ENCODE data around the gene COX5B.
"Not testable (repeated sequence)": the region's sequence is repeated elsewhere in the genome, so short reads cannot be mapped to it uniquely, and the experiment has no call there.

COX5B gene, protein sequence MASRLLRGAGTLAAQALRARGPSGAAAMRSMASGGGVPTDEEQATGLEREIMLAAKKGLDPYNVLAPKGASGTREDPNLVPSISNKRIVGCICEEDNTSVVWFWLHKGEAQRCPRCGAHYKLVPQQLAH

DNA sequence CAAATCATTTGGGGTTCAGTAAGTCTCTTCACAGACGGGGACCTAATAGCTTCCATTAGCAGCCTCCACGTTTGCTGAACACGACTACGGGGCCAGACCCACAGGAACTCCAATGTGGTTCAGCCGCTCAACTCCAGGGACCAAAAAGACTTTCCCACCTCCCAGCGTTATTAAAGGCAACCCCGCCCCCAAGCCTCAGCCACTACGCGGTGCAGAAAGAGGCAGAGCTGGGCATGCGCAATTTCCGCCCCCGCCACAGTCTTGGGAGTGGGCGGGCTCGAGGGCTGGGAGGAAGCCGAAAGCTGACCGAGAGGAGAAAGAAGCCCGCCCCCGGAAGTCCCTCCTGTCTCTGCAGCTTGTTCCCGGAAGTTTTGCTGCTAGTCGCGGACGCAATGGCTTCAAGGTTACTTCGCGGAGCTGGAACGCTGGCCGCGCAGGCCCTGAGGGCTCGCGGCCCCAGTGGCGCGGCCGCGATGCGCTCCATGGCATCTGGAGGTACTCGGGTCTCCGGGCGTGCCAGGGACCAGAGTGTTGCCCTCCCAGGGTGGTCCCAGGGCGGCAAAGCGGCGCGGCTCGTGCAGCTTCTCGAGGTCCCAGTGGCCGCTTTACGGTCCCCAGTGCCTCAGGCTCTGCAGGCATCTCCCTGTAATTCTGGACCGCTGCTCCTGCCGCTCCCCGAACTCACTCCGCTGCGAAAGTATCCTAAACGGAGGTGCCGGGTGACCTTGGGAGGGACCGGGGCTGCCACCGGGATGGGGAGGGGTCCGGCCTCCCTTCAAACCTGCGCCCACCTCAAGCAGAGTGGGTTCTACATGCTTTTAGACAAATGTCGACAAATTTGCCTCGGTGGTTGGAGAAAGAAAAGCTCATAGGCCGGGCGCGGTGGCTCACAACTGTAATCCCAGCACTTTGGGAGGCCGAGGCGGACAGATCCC, at the start of gene COX5B:
TSS of gene COX5B (plus strand) at position 368 of the 935 bp plus-strand sequence. CDS start at position 393, 25 bp downstream.
- peak; percentile 99 for DNase-seq

DNA sequence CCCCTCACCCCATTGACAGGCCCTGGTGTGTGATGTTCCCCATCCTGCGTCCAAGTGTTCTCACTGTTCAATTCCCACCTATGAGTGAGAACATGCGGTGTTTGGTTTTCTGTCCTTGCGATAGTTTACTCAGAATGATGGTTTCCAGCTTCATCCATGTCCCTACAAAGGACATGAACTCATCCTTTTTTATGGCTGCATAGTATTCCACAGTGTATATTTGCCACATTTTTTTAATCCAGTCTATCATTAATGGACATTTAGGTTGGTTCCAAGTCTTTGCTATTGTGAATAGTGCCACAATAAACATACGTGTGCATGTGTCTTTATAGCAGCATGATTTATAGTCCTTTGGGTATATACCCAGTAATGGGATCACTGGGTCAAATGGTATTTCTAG, 49.7 kb upstream of the COX5B start:
- not testable (repeated sequence) for DNase-seq

DNA sequence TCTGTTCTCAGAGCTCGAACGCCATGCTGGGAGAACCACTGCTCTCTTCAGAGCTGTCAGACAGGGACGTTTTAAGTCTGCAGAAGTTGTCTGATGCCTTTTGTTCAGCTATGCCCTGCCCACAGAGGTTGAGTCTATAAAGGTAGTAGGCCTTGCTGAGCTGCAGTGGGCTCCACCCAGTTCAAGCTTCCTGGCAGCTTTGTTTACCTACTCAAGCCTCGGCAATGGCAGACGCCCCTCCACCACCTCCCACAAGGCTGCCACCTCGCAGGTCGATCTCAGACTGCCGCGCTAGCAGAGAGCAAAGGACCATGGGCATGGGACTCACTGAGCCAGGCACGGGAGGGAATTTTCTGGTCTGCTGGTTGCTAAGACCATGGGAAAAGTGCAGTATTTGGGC, 44.3 kb upstream of the COX5B start:
- not testable (repeated sequence) for DNase-seq

DNA sequence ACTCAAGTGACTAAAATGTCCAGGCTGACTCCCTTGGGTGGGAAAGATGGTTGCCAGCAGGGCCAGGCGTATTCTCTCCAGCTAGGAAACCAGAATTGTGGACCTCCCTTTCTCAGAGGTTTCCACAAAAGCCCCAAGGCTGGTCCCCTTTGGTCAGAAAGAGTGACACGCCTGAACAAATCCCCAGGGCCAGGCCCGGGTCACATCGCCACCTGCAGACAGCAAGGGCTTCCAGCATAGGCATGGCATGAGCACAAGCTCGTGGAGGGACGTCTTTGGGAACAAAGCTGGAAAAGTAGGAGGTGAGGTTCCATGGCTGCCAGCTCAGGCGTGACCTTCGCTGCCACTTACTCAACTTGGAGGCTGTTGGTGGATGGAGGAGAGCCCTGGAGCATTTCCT, 40.8 kb upstream of the COX5B start:
- not testable (repeated sequence) for DNase-seq

DNA sequence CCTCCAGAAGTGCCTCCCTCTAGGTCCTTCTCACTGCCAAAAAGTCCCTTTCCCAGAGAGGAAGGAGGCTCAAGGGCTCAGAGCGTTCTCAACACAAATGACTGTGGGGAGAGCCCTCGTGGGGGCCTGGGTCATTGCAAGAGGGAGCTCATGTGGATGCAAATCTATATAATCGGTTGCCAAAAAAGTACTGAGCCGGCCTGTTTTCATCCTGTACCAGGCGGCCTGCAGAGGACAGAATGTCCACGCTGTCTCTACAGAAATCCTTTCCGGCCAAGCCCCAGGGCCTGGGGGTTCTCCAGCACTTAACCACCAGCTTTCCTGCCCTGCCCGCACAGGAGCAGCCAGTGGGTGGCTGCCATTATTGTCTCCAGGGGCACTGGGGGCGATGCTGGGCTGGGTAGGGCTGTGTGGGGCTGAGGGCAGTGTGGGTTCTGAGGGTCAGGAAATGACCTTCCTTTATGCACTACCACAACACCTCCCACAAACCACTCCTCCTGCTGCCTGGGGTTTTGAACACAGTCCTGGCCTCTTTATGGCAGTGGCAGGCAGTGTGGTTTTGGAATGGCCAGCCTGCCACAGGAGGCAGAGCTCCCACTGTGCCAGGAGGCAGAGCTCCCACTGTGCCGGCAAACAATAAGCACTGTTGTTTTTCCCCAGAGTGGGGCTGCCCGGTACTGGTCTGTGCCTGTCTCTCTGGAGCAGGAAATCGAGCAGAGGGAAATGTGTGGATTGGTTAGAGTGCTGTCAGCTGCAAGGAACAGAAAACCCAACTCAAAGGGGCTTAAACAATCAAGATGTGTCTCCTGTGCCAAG, 40.1 kb upstream of the COX5B start:
- not testable (repeated sequence) for DNase-seq

DNA sequence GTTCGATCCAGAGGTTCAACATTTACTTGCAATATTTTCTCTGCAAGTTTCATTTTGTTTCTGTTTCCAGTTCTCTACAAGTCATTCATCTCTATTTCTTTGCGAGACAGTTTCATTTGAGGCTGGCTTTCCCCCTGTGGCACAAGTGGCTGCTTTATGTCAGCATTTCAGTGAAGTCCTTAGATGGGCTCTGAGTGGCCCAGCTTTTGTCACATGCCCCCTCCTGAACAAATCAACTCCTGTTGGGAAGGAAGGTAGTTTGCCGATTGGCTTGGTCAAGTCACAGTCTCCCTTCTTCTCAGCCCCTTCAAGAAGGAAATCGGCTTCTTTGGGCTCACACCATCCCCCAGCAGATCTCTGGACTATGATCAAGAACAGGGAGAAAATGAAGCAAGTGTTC, 37.1 kb upstream of the COX5B start:
- DNase-seq, result not testable (repeated sequence)

DNA sequence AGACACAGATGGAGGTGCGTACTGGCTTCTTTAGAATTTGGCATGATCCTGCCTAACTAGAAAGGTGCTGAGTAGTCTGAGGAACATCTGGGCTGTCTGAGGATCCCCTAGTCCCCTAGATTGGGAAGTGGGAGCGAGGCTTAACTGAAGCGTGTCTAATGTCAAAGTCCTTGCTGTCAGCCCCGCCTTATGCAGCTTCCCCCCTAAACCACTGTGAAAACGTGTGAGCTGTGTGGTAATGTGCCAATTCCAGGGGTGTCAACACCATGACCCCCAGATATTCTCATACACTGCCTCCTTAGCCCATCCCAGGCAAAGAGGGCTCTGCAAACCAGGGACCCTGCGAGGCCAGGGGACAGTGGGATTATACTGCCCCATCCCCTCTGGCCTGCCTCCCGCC, 34.0 kb upstream of the COX5B start:
- not testable (repeated sequence) for DNase-seq

DNA sequence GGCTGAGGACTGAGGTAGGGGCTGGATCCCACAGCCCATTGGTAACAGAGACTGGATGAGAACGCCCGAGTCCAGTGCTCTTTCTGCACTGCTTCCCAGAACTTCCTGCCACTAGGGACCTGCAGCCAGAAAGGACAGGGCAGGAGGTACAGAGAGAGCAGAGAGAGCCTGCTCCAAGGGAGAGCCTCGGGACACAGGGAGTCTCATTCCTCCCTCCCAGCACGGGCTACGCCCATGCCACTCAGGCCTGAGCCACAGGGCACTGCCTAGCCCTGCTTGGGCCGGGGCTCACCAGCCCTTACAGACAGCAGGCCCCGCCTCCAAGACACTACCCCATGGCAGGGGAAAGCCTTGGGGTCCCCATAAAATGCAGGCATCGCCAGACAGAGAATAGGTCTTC, 30.1 kb upstream of the COX5B start:
- not testable (repeated sequence) for DNase-seq

DNA sequence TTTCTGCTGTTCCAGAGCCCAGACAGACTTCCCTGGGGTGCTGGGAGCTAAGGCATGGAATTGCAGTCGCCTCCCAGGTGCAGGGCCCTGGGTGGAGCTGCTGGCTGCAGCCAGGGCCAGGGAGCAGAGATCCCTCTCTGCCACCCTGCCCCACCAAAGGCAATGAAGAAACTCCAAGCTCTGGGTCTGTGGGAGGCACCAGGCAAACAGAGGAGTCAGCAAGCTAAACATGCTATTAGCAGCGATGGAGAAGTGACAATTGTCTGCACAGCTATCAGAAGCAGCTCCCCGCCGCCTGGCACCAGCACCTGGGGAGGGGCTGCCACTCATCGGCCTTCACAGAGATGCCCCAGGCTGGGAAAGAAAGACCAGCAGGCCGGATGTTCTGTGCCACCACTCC, 28.0 kb upstream of the COX5B start:
- no peak for DNase-seq

DNA sequence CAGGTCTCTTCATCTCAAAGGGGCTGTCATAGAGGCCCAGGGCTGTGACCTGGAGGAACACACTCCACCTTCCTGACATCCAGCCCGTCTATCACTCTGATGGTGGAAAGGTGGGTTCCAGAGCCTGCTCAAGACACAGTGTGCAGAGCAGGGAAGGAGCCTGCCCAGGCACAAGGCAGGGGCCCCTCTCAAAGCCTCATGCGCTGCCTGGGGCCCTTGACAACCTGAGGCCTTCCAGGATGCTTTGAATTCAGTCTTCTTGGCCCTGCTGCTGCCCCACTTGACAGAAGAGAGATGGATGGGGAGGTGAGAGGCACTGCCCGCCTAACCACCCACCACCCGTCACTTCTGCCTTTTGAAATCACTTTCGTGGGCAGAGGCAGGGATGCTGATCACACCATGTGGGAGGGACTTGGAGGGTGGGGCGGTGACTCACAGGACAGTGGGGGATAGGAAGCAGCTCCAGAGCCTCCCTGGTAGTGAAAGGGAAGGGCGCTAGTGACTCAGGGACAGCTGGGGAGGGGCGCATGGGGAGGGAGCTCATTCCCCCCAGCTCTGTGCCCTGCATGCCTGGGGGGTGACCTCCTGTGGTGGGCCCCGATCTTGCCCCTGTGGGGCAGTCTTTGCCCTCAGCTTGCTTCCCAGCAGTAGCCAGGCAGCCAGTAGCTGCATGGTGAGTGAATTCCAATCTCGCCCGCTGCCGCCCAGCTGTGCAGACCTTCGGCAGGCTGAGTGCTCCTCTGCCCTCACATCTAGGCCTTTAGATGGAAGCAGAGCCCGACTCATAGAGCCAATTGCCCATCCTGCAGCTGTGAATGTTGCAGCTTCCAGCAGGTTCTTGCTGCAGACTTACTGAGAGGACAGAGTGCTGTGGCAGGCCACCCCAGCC, 26.7 kb upstream of the COX5B start:
- DNase-seq, result not testable (repeated sequence)

DNA sequence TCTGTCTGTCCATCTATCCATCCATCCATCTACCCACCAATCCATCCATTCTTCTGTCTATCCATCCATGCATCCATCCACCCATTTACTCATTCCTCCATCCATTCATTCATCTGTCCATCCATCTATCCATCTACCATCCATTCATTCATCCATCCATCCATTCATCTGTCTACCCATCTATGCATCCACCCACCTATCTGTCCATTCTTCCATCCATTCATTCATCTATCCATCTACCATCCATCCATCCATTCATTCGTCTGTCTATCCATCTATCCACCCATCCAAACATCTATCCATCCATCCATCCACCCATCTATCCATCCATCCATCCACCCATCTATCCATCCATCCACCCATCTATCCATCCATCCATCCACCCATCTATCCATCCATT, 25.4 kb upstream of the COX5B start:
- not testable (repeated sequence) for DNase-seq

DNA sequence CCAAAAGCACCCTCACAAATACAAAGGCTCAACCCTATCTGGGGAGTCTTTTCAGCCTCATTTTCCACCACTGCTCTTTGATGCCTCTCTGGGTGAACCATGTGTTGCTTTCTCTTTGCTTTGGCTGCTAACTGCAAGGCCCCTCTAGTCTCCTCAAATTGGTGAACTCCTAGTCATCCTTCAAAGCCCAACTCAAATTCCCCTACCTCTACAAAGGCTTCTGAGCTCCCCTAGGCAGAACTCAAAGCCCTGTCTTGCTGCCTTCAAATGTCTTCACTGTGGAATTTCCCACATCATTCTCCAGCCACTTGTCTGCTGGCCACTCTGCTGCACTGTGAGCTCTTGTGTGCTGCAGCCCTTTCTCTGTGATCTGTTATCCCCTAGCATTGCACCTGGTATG, 22.9 kb upstream of the COX5B start:
- DNase-seq, result not testable (repeated sequence)

DNA sequence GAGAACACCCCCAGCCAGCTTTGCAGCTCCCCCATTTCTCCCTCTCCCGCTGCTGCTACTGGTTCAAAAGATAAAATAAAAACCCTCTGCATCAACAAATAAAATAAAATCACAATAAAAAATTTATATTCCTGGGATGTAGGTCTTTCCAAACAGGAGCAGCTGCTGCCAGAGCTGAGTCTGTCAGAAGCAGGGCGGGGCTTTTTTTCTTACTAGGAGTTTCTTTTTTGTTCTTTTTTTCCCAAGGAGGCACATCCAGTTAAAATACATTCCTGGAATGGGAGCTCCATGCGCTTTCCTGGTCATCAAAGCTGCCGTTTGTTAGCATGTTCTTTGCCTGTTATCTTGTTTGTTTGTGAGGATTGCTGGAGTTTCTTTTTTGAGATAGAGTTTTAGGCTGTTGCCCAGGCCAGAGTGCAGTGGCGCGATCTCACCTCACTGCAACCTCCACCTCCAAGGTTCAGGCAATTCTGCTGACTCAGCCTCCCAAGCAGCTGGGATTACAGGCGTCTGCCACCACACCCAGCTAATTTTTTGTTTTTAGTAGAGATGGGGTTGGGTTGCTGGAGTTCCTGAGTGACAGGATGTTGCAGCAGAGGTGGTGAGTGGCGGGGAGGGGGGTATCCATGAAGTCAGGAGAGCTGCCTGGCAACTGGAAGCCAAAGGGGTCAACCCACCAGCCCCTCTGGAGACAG, 20.4 kb upstream of the COX5B start:
- not testable (repeated sequence) for DNase-seq

DNA sequence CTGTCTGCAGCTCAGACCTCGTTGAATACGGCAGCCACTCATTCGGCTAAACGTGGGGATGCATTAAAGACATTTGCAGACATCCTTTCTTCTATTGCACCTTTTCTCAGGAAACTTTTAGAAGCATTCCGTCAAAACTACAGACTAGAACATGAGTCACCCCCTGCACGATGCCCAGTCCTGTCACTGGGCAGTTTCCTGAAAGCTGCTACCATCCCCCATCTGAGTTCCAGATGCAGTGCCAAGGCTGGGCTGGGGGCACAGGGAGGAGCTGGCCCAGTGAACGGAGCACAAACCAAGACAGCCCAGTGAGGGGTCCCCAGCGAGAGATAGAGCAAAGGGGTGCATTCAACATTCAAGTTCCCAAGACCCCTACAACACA, 19.8 kb upstream of the COX5B start:
- not testable (repeated sequence) for DNase-seq

DNA sequence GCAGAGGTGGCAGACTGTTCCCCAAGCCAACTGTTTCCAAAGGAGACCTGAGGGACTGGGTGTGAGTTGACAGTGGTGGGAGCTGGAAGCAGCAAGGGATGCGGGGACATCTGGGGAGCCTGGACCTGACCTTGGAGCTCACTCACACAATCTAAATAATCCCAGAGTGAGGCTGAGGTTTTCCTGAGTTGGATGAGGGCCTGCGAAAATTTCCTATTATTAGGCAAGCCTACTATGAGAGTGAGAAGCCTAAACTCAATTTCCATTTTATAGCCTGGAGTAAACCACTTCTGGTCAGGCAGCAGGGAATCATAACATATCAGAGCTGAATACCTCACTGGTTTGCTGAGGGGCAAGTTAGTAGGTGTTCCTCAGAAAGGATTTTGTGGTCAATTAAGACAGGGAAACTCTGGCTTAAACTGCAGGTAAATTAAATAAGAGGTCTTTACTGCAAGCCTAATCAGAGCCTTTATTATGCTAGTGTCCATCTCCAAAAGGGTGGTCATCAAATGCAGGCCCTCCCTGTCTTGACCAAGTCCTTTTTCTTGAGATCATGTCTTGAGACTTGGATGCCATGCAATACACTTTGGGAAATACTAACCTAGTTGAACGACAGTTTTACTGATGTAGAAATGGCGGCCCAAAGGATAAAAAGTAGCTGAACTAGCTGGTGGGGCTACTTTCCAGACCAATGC, 1.7 kb upstream of the COX5B start:
- no peak for DNase-seq

DNA sequence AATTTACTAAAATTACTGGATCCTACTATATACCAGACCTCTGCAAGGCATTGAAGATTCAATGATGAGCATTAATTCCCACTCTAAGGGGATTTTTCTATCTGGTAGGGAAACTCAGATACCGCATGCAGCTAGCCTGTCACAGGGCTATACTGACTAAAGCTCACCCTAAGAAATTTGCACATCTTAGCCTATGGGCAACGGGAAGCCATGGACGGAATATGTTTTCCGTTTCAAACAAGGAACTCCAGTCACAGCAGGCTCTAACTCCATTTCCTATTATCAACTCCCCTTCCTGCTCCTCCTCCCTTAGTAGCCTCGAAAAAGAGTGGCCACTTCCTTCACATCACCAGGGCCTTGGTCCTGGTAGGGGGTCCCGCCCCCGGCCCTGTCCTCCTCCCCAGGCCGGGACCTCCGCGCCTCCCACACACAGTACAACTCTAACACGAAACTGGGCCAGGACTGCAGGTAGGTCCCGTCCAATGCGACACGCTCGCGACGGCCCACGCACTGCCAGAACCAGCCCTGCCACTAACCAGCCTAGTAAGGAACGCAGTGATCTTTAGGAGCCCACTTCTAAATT, 659 bp upstream of the COX5B start:
- peak; percentile 43 for DNase-seq

DNA sequence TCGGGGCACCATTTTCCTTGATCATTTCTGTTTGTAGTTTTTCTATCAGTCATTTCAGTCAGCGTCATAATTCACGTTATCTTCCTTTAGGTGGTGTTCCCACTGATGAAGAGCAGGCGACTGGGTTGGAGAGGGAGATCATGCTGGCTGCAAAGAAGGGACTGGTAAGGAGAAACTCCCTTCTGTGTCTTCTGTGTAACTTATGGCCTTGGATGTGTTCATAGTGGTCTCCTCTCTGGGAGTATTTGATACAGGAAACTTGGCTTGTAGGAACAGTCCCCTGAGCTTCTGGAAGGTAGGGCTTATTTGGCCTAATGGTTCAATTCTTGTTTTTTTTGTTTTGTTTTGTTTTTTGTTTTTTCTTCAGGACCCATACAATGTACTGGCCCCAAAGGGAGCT, 1.1 kb downstream of the COX5B start:
- no peak for DNase-seq

DNA sequence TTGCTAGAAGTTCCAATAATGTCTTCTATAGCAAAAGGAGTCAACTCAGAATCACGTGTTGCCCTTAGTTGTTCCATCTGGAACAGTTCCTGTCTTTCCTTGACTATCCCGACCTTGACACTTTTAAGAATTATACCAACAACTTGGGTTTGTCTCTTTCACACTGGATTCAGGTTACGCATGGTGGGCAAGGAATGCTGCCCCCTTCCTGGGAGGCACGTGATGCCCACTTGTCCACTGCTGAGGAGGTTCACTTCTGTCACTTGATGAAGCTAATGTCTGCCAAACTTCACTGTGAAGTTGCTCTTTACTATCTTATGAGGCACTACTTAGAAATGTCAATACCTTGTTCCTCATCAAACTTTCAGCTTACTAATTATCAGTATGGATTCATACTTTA, 5.3 kb downstream of the COX5B start:
- DNase-seq, result no peak

DNA sequence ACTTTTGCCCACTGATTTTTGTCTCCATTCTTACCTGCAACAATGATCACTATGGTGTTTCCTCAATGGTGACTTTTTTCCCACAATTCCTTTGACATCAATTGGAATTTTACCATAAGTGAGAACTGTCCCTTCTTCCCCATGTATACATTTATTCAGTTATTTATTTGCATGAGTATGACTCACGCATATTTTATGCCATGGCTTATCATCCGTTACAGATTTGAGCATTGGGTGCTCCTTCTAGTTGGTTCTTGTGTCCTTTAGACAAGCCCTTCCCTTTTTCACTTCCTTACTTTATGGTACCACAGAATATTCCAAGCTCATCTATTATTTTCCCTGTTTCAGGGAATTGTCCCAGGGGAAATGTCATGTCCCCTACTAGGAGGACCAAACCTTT, 7.6 kb downstream of the COX5B start:
- DNase-seq, result no peak

DNA sequence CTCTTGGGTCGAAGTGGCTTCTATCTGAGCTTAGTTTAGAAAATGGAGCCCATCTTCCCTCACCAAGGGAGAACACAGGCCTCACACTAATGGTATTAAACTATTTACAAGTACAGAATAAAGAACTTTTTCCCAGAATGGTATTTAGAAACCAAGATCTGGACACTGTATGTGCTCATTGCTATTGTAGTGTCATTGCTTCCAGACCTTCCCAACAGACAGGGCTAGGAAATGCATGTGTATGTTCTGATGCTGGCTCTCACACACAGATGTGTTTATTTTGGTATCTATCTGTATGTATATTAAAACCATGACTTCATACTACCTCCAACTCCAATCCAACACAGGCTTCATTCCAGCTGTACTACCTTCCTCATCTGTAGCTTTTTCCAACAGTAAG, 8.0 kb downstream of the COX5B start:
- DNase-seq, result no peak

DNA sequence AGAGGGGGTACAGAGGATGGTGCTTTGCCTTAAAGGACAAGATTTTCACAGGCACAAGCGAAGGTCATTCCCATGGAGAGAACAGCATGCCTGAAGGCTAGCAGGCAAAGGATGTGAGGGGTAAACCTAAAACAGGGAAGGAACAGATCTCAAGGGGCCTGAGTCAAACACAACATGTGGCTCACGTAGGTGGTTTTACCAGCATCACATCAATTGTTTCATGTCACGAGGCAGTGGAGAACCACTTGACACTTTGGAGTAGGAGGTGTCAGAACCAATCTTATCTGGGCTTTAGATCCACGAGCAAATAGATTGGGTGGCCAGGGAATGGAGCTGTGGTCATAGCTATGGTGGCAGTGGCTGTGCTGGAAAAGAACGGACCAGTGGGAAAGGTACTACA, 8.4 kb downstream of the COX5B start:
- DNase-seq, result no peak
